IMR-90 (cell line): ENCODE measurements around the gene ICAM4. TPM values are rescaled to one million over a fixed set of nuclear protein-coding genes. Genes with fewer than 3 reads are reported as not detected.

Experiments
- ATAC-seq: fragments of 200-7000 bp; cut with Tn5 transposase; 2 replicates; pipeline ENCODE4 v1.9.1; 2020; ENCODE audit warnings: low read depth, mild to moderate bottlenecking, moderate library complexity
- Bru-seq: library from RNA; stranded (reverse); fragments of 400-500 nt; gene quantifications from one replicate; lab custom pipeline; 2021; lab: Mats Ljungman, UMichigan
- BruChase-seq, 2 experiments: library from RNA; stranded (reverse); fragments of 400-500 nt; gene quantifications; one replicate each; lab custom pipeline; 2021; lab: Mats Ljungman, UMichigan
- BruUV-seq: library from RNA; stranded (reverse); fragments of 400-500 nt; replicated peaks from 2 replicates; lab custom pipeline; 2021; lab: Mats Ljungman, UMichigan
- CTCF ChIA-PET: fragments of 300-600 bp; formaldehyde crosslinking; extraction: SDS; loops from one replicate; lab custom pipeline; 2021; ENCODE audit warnings: antibody characterized with exemption; lab: Yijun Ruan, JAX
- POLR2A ChIA-PET: fragments of 300-600 bp; sonication (Branson Sonifier 250); formaldehyde crosslinking; loops from one replicate; lab custom pipeline; 2022; ENCODE audit warnings: antibody characterized with exemption; ENCODE audit not compliant: unreplicated experiment; lab: Charles Lee
- DNase-seq: peaks from one replicate; pipeline ENCODE4 v3.0.0; 2013
- H2AFZ ChIP-seq: replicated peaks from 2 replicates; pipeline ENCODE3; 2013; ENCODE audit warnings: low read length, mild to moderate bottlenecking; ENCODE audit not compliant: poor library complexity
- H2AK5ac ChIP-seq: 2 replicates; pipeline ENCODE4 v1.6.1; 2013; ENCODE audit warnings: low read depth, low read length, inconsistent platforms
- H2AK9ac ChIP-seq: replicated peaks from 2 replicates; pipeline ENCODE3; 2013; ENCODE audit warnings: mild to moderate bottlenecking, low read depth, low read length, moderate library complexity; ENCODE audit not compliant: poor library complexity
- H2BK120ac ChIP-seq: 2 replicates; pipeline ENCODE4 v1.6.1; 2013; ENCODE audit warnings: low read depth, low read length, inconsistent platforms
- H2BK15ac ChIP-seq: 3 replicates; pipeline ENCODE4 v1.6.1; 2013; ENCODE audit warnings: low read depth, low read length, inconsistent platforms
- H2BK20ac ChIP-seq: 2 replicates; pipeline ENCODE4 v1.6.1; 2013; ENCODE audit warnings: low read depth, mild to moderate bottlenecking, inconsistent platforms, low read length, moderate library complexity
- H2BK5ac ChIP-seq: 2 replicates; pipeline ENCODE4 v1.6.1; 2013; ENCODE audit warnings: mild to moderate bottlenecking, low read depth, low read length, inconsistent platforms; ENCODE audit not compliant: poor library complexity, severe bottlenecking
- H3K14ac ChIP-seq: replicated peaks from 2 replicates; pipeline ENCODE4 v1.6.1; 2013; ENCODE audit warnings: low read depth, low read length, inconsistent platforms
- H3K18ac ChIP-seq: 2 replicates; pipeline ENCODE4 v1.6.1; 2013; ENCODE audit warnings: low read depth, low read length, control low read depth
- H3K23ac ChIP-seq: 2 replicates; pipeline ENCODE4 v1.6.1; 2013; ENCODE audit warnings: low read depth, low read length, inconsistent platforms
- H3K27ac ChIP-seq: 2 replicates; pipeline ENCODE4 v1.5.1; 2013; ENCODE audit warnings: mild to moderate bottlenecking, control low read depth, low read length; ENCODE audit not compliant: insufficient read depth
- H3K27me3 ChIP-seq: 2 replicates; pipeline ENCODE4 v1.6.1; 2013; ENCODE audit warnings: low read length; ENCODE audit not compliant: control insufficient read depth, insufficient read depth
- H3K36me3 ChIP-seq: 2 replicates; pipeline ENCODE4 v1.6.1; 2013; ENCODE audit warnings: low read length, mixed read lengths; ENCODE audit not compliant: control insufficient read depth, insufficient read depth
- H3K4ac ChIP-seq: 2 replicates; pipeline ENCODE4 v1.6.1; 2013; ENCODE audit warnings: low read depth, low read length, inconsistent platforms
- H3K4me1 ChIP-seq: 2 replicates; pipeline ENCODE4 v1.6.1; 2013; ENCODE audit warnings: low read length, mixed read lengths; ENCODE audit not compliant: control insufficient read depth, insufficient read depth
- H3K4me2 ChIP-seq: 2 replicates; pipeline ENCODE4 v1.6.1; 2013; ENCODE audit warnings: low read depth, mild to moderate bottlenecking, control low read depth, low read length, moderate library complexity
- H3K4me3 ChIP-seq: 2 replicates; pipeline ENCODE4 v1.5.1; 2013; ENCODE audit warnings: low read depth, mild to moderate bottlenecking, control low read depth, low read length, moderate library complexity; ENCODE audit not compliant: insufficient read depth
- H3K56ac ChIP-seq: 2 replicates; pipeline ENCODE4 v1.6.1; 2013; ENCODE audit warnings: low read length, inconsistent platforms; ENCODE audit not compliant: insufficient read depth; ENCODE audit errors: extremely low read depth
- H3K79me1 ChIP-seq, 2 experiments: 2 replicates each; pipeline ENCODE4 v1.6.1; 2013; ENCODE audit warnings: low read length in 2 of 2, inconsistent platforms in 1 of 2, low read depth in 1 of 2
- H3K9ac ChIP-seq: 2 replicates; pipeline ENCODE4 v1.6.1; 2013; ENCODE audit warnings: low read depth, low read length, control low read depth
- H3K9me1 ChIP-seq: 2 replicates; pipeline ENCODE4 v1.6.1; 2013; ENCODE audit warnings: low read length, inconsistent platforms; ENCODE audit not compliant: insufficient read depth
- H3K9me3 ChIP-seq: 2 replicates; pipeline ENCODE4 v1.6.1; 2013; ENCODE audit warnings: low read length; ENCODE audit not compliant: control insufficient read depth, insufficient read depth
- H4K20me1 ChIP-seq: 2 replicates; pipeline ENCODE4 v1.6.1; 2013; ENCODE audit warnings: low read length, inconsistent platforms; ENCODE audit not compliant: insufficient read depth
- H4K5ac ChIP-seq: 2 replicates; pipeline ENCODE4 v1.6.1; 2013; ENCODE audit warnings: mild to moderate bottlenecking, low read depth, low read length, control low read depth
- H4K8ac ChIP-seq, 2 experiments: 2 replicates each; pipeline ENCODE4 v1.6.1; 2013; ENCODE audit warnings: low read depth in 2 of 2, low read length in 2 of 2, control low read depth in 1 of 2, inconsistent platforms in 1 of 2
- H4K91ac ChIP-seq: 2 replicates; pipeline ENCODE4 v1.6.1; 2013; ENCODE audit warnings: low read depth, low read length, inconsistent platforms; ENCODE audit not compliant: insufficient read depth
- MAZ ChIP-seq: IDR thresholded peaks from 2 replicates; pipeline ENCODE4 v1.6.1; 2012; ENCODE audit warnings: low read depth, mild to moderate bottlenecking, low read length, improper control_type of control experiment, moderate library complexity, borderline replicate concordance
- RFX5 ChIP-seq: IDR thresholded peaks from 2 replicates; pipeline ENCODE4 v1.8.0; 2012; ENCODE audit warnings: low read depth, mild to moderate bottlenecking, low read length, moderate library complexity
- WGBS, 2 experiments: methylation state at CpG; one replicate each; pipeline versions ENCODE4 v1.1.5 to v1.1.7; 2013; ENCODE audit warnings: missing lambda C conversion rate in 2 of 2; ENCODE audit not compliant: insufficient read length in 1 of 2; ENCODE audit errors: extremely low coverage in 2 of 2; 5-methylcytosine and 5-hydroxymethylcytosine counted together
- dilution Hi-C: fragments of 300-500 bp; cut with HindIII; formaldehyde crosslinking; loops from one replicate; pipeline ENCODE4 v1.14.3; 2018; ENCODE audit warnings: low sequenced_read_pairs; ENCODE audit not compliant: unreplicated experiment
- in situ Hi-C: fragments of 300-500 bp; cut with MboI; formaldehyde crosslinking; loops from 3 replicates; pipeline ENCODE4 v1.14.3; 2019; ENCODE audit warnings: low sequenced_read_pairs, inconsistent platforms, mixed read lengths
- intact Hi-C: fragments of 100-400 bp; cut with micrococcal nuclease; formaldehyde crosslinking; loops from 2 replicates; pipeline ENCODE4 v1.10.0; 2022
- long read RNA-seq: library from polyadenylated mRNA; unstranded; transcript quantifications from one replicate; pipeline ENCODE4 v2.0.0, GENCODE V29; 2021; ENCODE audit not compliant: unreplicated experiment
- polyA plus RNA-seq, 3 experiments: library from polyadenylated mRNA; depleted of rRNA; stranded (reverse); fragments of >200 nt; gene quantifications; 2 replicates each; pipeline ENCODE4 v1.2.3, GENCODE V29; 2012; ENCODE audit warnings: low replicate concordance in 1 of 3
- total RNA-seq: library from RNA; depleted of rRNA; stranded (reverse); fragments of >200 nt; gene quantifications from 2 replicates; pipeline ENCODE4 v1.2.3, GENCODE V29; 2012; rRNA removed

ICAM4 gene
- total RNA-seq (2.3 and 2.5 TPM in 2 replicates), polyA plus RNA-seq (2012; rRNA removed) (4.0 TPM in 2 replicates), Bru-seq, nascent RNA (percentile 12 among the genes with signal in this experiment), BruChase-seq, experiment 1, labeled RNA remaining after a 6-hour chase (percentile 32 among the genes with signal in this experiment), BruChase-seq, experiment 2, labeled RNA remaining after a 2-hour chase (percentile 30 among the genes with signal in this experiment)
- 4.6 and 6.4 TPM in 2 replicates for polyA plus RNA-seq (2012; cell fraction: cytosol; rRNA removed)
- polyA plus RNA-seq (2012; cell fraction: nucleus; rRNA removed; ENCODE audit: low replicate concordance): 1.1 and 1.2 TPM in 2 replicates
- long read RNA-seq: 0 reads

GRCh38 chr19:10286803-10287737 lies at the start of gene ICAM4:
ICAM4 (plus strand) TSS chr19:10286955; CDS start chr19:10287013, 58 bp downstream.
- H3K27me3 ChIP-seq: no peaks in the 10 kb centered on the region; the same call in 1 of the 2 replicates
- H4K20me1 ChIP-seq: no peaks in the 10 kb centered on the region
- dilution Hi-C loops (no loop called here), intact Hi-C loops (no loop called here), in situ Hi-C loops (no loop called here)
- H3K79me1 ChIP-seq: no peaks in the 10 kb centered on the region
- peak within 1 kb of the TSS; percentile 63; the same call in 1 of the 2 replicates for H4K91ac ChIP-seq
- peak within 1 kb of the TSS; percentile 0 to 79; a peak in 3 of 4 replicates for H4K8ac ChIP-seq
- H3K36me3 ChIP-seq: peaks cover 2% of the 10 kb centered on the region; the same call in 1 of the 2 replicates
- H3K9ac ChIP-seq: 0 out of 2 replicates have a peak within 1 kb of the TSS, but pooled peaks have one; percentile 9
- no TSS peak for BruUV-seq
- H3K4me3 ChIP-seq: no peak within 1 kb of the TSS
- H3K4me1 ChIP-seq: peaks cover 24% of the 10 kb centered on the region
- H3K56ac ChIP-seq: no peak within 1 kb of the TSS
- CTCF ChIA-PET: interaction anchor here (2.1 kb wide), 1 partner anchor 102 kb away, joined by 5 read pairs; no protein-coding TSS in a partner anchor
- peak within 1 kb of the TSS; percentile 51; the same call in 1 of the 2 replicates for H3K27ac ChIP-seq
- H3K9me1 ChIP-seq: peaks cover 12% of the 10 kb centered on the region
- no peak; the same call in 1 of the 2 replicates for ATAC-seq
- peak within 1 kb of the TSS; percentile 81 for H2AFZ ChIP-seq
- TF ChIP-seq MAZ (peak; percentile 65; the same call in 1 of the 2 replicates), RFX5 (no peak)
- H3K9me3 ChIP-seq: no peaks in the 10 kb centered on the region
- peak within 1 kb of the TSS; percentile 25 for H2AK9ac ChIP-seq
- H2AK5ac ChIP-seq: peak within 1 kb of the TSS; percentile 20; the same call in 1 of the 2 replicates
- WGBS, 2 experiments: 26% methylated on average over 30 of the region's 59 CpGs; no CpG with 5 or more reads in 1 of the 2 experiments
- peak within 1 kb of the TSS; percentile 21 for H2BK5ac ChIP-seq
- peak within 1 kb of the TSS; percentile 29 for H3K14ac ChIP-seq
- POLR2A ChIA-PET: interaction anchor here (0.6 kb wide), 1 partner anchor 48 kb away, joined by 3 read pairs; no protein-coding TSS in a partner anchor
- H3K4ac ChIP-seq: peak within 1 kb of the TSS; percentile 30
- no peak within 1 kb of the TSS for H3K23ac ChIP-seq
- peak within 1 kb of the TSS; percentile 47 for H3K18ac ChIP-seq
- H3K4me2 ChIP-seq: peak within 1 kb of the TSS; percentile 13
- DNase-seq: peak; percentile 29
- H2BK15ac ChIP-seq: no peak within 1 kb of the TSS; the same call in 2 of the 3 replicates
- H4K5ac ChIP-seq: peak within 1 kb of the TSS; percentile 54; the same call in 1 of the 2 replicates
- peak within 1 kb of the TSS; percentile 45; the same call in 1 of the 2 replicates for H2BK20ac ChIP-seq
- H2BK120ac ChIP-seq: peak within 1 kb of the TSS; percentile 10; the same call in 1 of the 2 replicates
